ENCODE results near the gene IFNG.
"Not testable (repeated sequence)": the region's sequence is repeated elsewhere in the genome, so short reads cannot be mapped to it uniquely, and the experiment has no call there.

The IFNG gene

GRCh38 chr12:68159681-68160304 lies at the start of gene IFNG:
Gene IFNG (minus strand): TSS chr12:68159740. CDS start chr12:68159615, 125 bp downstream.
- no peaks in the 10 kb centered on the region for H3K4me1 ChIP-seq (ENCODE audit: control insufficient read depth in 1 of 2, insufficient read depth in 2 of 2, low read length in 2 of 2)
- no peak within 1 kb of the TSS for H3K4me3 ChIP-seq (ENCODE audit: low read depth in 1 of 2, low read length in 2 of 2)
- H3K36me3 ChIP-seq (ENCODE audit: control insufficient read depth in 1 of 2, insufficient read depth in 2 of 2, low read length in 2 of 2), result no peaks in the 10 kb centered on the region
- no peak within 1 kb of the TSS for H3K27ac ChIP-seq (ENCODE audit: low read length)
- H3K9me3 ChIP-seq (ENCODE audit: control insufficient read depth in 1 of 2, low read length in 2 of 2), result no peaks in the 10 kb centered on the region
- no peaks in the 10 kb centered on the region for H3K27me3 ChIP-seq (ENCODE audit: low read depth, low read length)

DNA sequence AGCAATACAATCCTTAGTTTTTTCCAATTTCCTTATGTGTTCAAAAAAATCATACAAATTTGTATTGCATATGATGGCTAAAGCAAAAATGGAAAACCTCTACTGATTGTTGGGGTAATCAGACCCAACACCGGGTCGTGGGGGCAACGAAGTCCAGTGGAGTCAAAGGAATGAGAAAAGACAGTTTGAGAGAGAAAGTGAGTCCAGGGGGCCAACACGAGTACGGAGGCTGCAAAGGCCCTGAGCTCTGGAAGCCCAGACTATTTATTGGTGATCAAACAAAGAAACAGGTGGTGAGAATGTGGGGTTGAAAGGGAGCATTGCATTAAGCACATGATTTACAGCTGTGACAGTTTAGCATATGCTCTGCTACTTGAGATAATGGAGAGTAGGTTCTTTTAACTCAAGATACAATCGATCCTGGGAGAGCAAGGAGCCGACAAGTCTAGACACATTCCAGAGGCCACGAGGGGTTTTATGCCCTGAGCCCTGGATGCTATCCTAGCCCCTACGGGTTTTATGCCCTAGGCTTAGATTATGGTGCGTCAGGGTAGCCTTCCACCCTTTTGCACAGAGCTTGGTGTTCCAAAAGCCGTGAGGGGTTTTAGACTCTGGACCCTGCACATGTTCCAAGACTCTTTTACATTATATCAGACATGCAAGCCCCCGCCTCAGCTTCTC lies 49.6 kb upstream of the IFNG start:
- H3K27me3 ChIP-seq (ENCODE audit: low read depth, low read length); H3K36me3 ChIP-seq (ENCODE audit: control insufficient read depth in 1 of 2, insufficient read depth in 2 of 2, low read length in 2 of 2): not testable (repeated sequence)

GRCh38 chr12:68207276-68207675 lies 47.7 kb upstream of the IFNG start:
- no peaks in the 10 kb centered on the region for H3K4me1 ChIP-seq (ENCODE audit: control insufficient read depth in 1 of 2, insufficient read depth in 2 of 2, low read length in 2 of 2)
- no peak overlapping the region for H3K27ac ChIP-seq (ENCODE audit: low read length)

More for the DNA sequence above, 49.6 kb upstream of the IFNG start:
- H3K9me3 ChIP-seq (ENCODE audit: control insufficient read depth in 1 of 2, low read length in 2 of 2); H3K4me3 ChIP-seq (ENCODE audit: low read depth in 1 of 2, low read length in 2 of 2); H3K27ac ChIP-seq (ENCODE audit: low read length); H3K4me1 ChIP-seq (ENCODE audit: control insufficient read depth in 1 of 2, insufficient read depth in 2 of 2, low read length in 2 of 2): not testable (repeated sequence)

DNA sequence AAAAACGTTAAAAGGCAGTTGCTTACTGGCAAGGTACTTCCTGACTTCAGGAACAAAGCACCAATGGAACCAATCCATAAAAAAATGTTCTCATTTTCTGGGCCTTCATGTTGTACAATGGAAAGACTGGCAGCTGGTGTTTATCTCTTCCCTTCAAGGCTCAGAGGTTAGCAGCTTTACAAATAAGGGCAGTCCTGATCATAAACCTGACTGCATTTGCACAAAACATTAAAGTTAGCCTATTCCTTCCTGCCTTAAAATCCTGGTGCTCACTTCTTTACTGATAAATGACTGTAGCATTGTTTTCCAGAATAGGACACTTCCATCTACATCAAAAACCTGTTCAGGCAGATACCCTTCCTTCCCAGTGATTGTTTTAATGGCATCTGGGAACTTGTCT lies 46.9 kb upstream of the IFNG start:
- Histone ChIP-seq H3K9me3 (ENCODE audit: control insufficient read depth in 1 of 2, low read length in 2 of 2) (no peaks in the 10 kb centered on the region), H3K27ac (ENCODE audit: low read length) (no peak overlapping the region), H3K4me3 (ENCODE audit: low read depth in 1 of 2, low read length in 2 of 2) (no peak overlapping the region), H3K4me1 (ENCODE audit: control insufficient read depth in 1 of 2, insufficient read depth in 2 of 2, low read length in 2 of 2) (no peaks in the 10 kb centered on the region), H3K27me3 (ENCODE audit: low read depth, low read length) (no peaks in the 10 kb centered on the region), H3K36me3 (ENCODE audit: control insufficient read depth in 1 of 2, insufficient read depth in 2 of 2, low read length in 2 of 2) (no peaks in the 10 kb centered on the region)

More at GRCh38 chr12:68207276-68207675, 47.7 kb upstream of the IFNG start:
- Histone ChIP-seq H3K4me3 (ENCODE audit: low read depth in 1 of 2, low read length in 2 of 2) (no peak overlapping the region), H3K36me3 (ENCODE audit: control insufficient read depth in 1 of 2, insufficient read depth in 2 of 2, low read length in 2 of 2) (no peaks in the 10 kb centered on the region), H3K9me3 (ENCODE audit: control insufficient read depth in 1 of 2, low read length in 2 of 2) (no peaks in the 10 kb centered on the region), H3K27me3 (ENCODE audit: low read depth, low read length) (no peaks in the 10 kb centered on the region)

DNA sequence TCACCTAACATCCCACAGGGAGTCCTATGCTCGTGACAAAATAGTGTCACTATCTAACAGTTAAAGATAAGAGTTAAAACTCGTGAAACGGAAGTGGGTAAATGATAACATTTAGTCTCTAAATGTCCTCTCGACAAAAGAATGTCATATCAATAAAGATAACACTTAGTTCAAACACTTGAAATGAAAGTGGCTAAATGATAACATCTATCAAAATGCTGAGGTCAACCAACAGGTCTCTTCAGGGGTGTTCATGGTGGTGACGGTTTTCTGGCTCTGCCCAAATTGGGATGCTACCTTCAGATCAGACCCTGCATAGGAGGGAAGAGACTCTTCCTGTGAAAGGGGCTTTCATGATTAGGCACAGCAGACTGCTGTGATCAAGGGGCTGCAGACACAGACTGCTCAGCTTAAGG lies 43.9 kb upstream of the IFNG start:
- Histone ChIP-seq H3K9me3 (ENCODE audit: control insufficient read depth in 1 of 2, low read length in 2 of 2) (no peaks in the 10 kb centered on the region), H3K4me3 (ENCODE audit: low read depth in 1 of 2, low read length in 2 of 2) (no peak overlapping the region), H3K27me3 (ENCODE audit: low read depth, low read length) (no peaks in the 10 kb centered on the region), H3K36me3 (ENCODE audit: control insufficient read depth in 1 of 2, insufficient read depth in 2 of 2, low read length in 2 of 2) (no peaks in the 10 kb centered on the region), H3K27ac (ENCODE audit: low read length) (no peak overlapping the region), H3K4me1 (ENCODE audit: control insufficient read depth in 1 of 2, insufficient read depth in 2 of 2, low read length in 2 of 2) (no peaks in the 10 kb centered on the region)

- no peak overlapping the region for H3K4me3 ChIP-seq (ENCODE audit: low read depth in 1 of 2, low read length in 2 of 2)
- H3K27ac ChIP-seq (ENCODE audit: low read length), result no peak overlapping the region
- H3K27me3 ChIP-seq (ENCODE audit: low read depth, low read length), result no peaks in the 10 kb centered on the region
- no peaks in the 10 kb centered on the region for H3K4me1 ChIP-seq (ENCODE audit: control insufficient read depth in 1 of 2, insufficient read depth in 2 of 2, low read length in 2 of 2)
- H3K9me3 ChIP-seq (ENCODE audit: control insufficient read depth in 1 of 2, low read length in 2 of 2), result no peaks in the 10 kb centered on the region
- H3K36me3 ChIP-seq (ENCODE audit: control insufficient read depth in 1 of 2, insufficient read depth in 2 of 2, low read length in 2 of 2), result no peaks in the 10 kb centered on the region
Observed at GRCh38 chr12:68200854-68201253, 41.3 kb upstream of the IFNG start.

GRCh38 chr12:68199127-68199526 lies 39.6 kb upstream of the IFNG start:
- no peaks in the 10 kb centered on the region for H3K36me3 ChIP-seq (ENCODE audit: control insufficient read depth in 1 of 2, insufficient read depth in 2 of 2, low read length in 2 of 2)
- H3K4me3 ChIP-seq (ENCODE audit: low read depth in 1 of 2, low read length in 2 of 2), result no peak overlapping the region
- no peaks in the 10 kb centered on the region for H3K27me3 ChIP-seq (ENCODE audit: low read depth, low read length)
- no peaks in the 10 kb centered on the region for H3K9me3 ChIP-seq (ENCODE audit: control insufficient read depth in 1 of 2, low read length in 2 of 2)
- no peak overlapping the region for H3K27ac ChIP-seq (ENCODE audit: low read length)
- H3K4me1 ChIP-seq (ENCODE audit: control insufficient read depth in 1 of 2, insufficient read depth in 2 of 2, low read length in 2 of 2), result no peaks in the 10 kb centered on the region

GRCh38 chr12:68198507-68199086 lies 39.1 kb upstream of the IFNG start:
- no peaks in the 10 kb centered on the region for H3K9me3 ChIP-seq (ENCODE audit: control insufficient read depth in 1 of 2, low read length in 2 of 2)
- H3K4me1 ChIP-seq (ENCODE audit: control insufficient read depth in 1 of 2, insufficient read depth in 2 of 2, low read length in 2 of 2), result no peaks in the 10 kb centered on the region
- H3K27me3 ChIP-seq (ENCODE audit: low read depth, low read length), result no peaks in the 10 kb centered on the region
- no peaks in the 10 kb centered on the region for H3K36me3 ChIP-seq (ENCODE audit: control insufficient read depth in 1 of 2, insufficient read depth in 2 of 2, low read length in 2 of 2)
- H3K27ac ChIP-seq (ENCODE audit: low read length), result no peak overlapping the region
- no peak overlapping the region for H3K4me3 ChIP-seq (ENCODE audit: low read depth in 1 of 2, low read length in 2 of 2)

DNA sequence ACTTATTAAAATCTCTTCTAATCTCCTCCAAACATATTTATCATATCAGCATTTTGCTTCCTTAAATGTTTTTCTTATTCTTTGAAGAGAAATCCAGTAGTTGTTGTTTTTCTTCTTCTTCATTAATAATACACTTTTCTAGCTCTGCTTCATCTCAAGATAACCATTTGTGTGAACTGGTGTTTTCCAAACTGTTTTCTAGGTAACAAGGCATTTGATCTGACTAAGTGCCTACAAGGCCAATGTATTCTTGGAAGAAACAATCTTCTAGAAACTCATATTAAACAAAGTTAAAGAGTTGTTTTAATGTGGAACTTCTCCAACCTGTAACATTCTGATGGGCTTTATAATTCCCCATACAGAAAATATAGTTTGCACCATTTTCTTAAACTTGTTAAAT lies 30.8 kb upstream of the IFNG start:
- Histone ChIP-seq H3K4me3 (ENCODE audit: low read depth in 1 of 2, low read length in 2 of 2) (no peak overlapping the region), H3K27me3 (ENCODE audit: low read depth, low read length) (no peaks in the 10 kb centered on the region), H3K9me3 (ENCODE audit: control insufficient read depth in 1 of 2, low read length in 2 of 2) (no peaks in the 10 kb centered on the region), H3K27ac (ENCODE audit: low read length) (no peak overlapping the region), H3K4me1 (ENCODE audit: control insufficient read depth in 1 of 2, insufficient read depth in 2 of 2, low read length in 2 of 2) (no peaks in the 10 kb centered on the region), H3K36me3 (ENCODE audit: control insufficient read depth in 1 of 2, insufficient read depth in 2 of 2, low read length in 2 of 2) (no peaks in the 10 kb centered on the region)

- H3K27ac ChIP-seq (ENCODE audit: low read length), result no peak overlapping the region
- H3K4me3 ChIP-seq (ENCODE audit: low read depth in 1 of 2, low read length in 2 of 2), result no peak overlapping the region
Observed at GRCh38 chr12:68189821-68190242, 30.3 kb upstream of the IFNG start.

GRCh38 chr12:68185598-68185997 lies 26.1 kb upstream of the IFNG start:
- no peaks in the 10 kb centered on the region for H3K36me3 ChIP-seq (ENCODE audit: control insufficient read depth in 1 of 2, insufficient read depth in 2 of 2, low read length in 2 of 2)
- no peak overlapping the region for H3K4me3 ChIP-seq (ENCODE audit: low read depth in 1 of 2, low read length in 2 of 2)
- no peak overlapping the region for H3K27ac ChIP-seq (ENCODE audit: low read length)
- no peaks in the 10 kb centered on the region for H3K27me3 ChIP-seq (ENCODE audit: low read depth, low read length)
- H3K4me1 ChIP-seq (ENCODE audit: control insufficient read depth in 1 of 2, insufficient read depth in 2 of 2, low read length in 2 of 2), result no peaks in the 10 kb centered on the region
- no peaks in the 10 kb centered on the region for H3K9me3 ChIP-seq (ENCODE audit: control insufficient read depth in 1 of 2, low read length in 2 of 2)

More at GRCh38 chr12:68189821-68190242, 30.3 kb upstream of the IFNG start:
- no peaks in the 10 kb centered on the region for H3K27me3 ChIP-seq (ENCODE audit: low read depth, low read length)
- no peaks in the 10 kb centered on the region for H3K36me3 ChIP-seq (ENCODE audit: control insufficient read depth in 1 of 2, insufficient read depth in 2 of 2, low read length in 2 of 2)
- no peaks in the 10 kb centered on the region for H3K4me1 ChIP-seq (ENCODE audit: control insufficient read depth in 1 of 2, insufficient read depth in 2 of 2, low read length in 2 of 2)
- H3K9me3 ChIP-seq (ENCODE audit: control insufficient read depth in 1 of 2, low read length in 2 of 2), result no peaks in the 10 kb centered on the region
